ENCODE data around the gene INTS4. TPM values are rescaled to one million over a fixed set of nuclear protein-coding genes. Genes with fewer than 3 reads are reported as not detected.

The INTS4 gene
- total and polyA plus RNA-seq, 2 of the 4 experiments (the other 2 are of a cell fraction) = 24.0 to 52.5 TPM

DNA sequence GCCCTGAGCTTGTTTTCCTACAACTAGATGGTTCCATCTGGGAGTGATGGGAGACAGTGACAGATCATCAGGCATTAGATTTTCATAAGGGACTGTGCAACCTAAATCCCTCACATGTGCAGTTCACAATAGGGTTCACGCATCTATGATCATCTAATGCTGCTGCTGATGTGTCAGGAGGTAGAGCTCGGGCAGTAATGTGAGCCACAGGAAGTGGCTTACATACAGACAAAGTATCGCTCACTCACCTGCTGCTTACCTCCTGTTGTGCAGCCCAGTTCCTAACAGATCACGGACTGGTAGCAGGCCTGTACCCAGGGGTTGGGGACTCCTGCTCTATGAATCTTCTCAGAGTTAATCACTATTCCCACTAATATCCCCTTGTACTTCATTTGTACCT is 161.2 kb downstream of the INTS4 start:
- no TSS peak for BruUV-seq (replicated peaks)
- POLR2A ChIA-PET (ENCODE audit: unreplicated experiment) = no interaction called here

More for the DNA sequence above, 161.2 kb downstream of the INTS4 start:
- no peaks in the 10 kb centered on the region; the same call in 1 of the 2 replicates for H3K9me3 ChIP-seq (ENCODE audit: control insufficient read depth, insufficient read depth, low read length)
- TF ChIP-seq RCOR1 (IDR thresholded peaks at IDR 0.05; ENCODE audit: insufficient replicate concordance, low read length) = no peak
- no peak for TF ChIP-seq NFE2L2 (IDR thresholded peaks at IDR 0.05; ENCODE audit: low read depth, low read length)
- no peak for TF ChIP-seq MAFK (IDR thresholded peaks at IDR 0.05; ENCODE audit: low read depth, low read length)
- TF ChIP-seq, protein P1, sequence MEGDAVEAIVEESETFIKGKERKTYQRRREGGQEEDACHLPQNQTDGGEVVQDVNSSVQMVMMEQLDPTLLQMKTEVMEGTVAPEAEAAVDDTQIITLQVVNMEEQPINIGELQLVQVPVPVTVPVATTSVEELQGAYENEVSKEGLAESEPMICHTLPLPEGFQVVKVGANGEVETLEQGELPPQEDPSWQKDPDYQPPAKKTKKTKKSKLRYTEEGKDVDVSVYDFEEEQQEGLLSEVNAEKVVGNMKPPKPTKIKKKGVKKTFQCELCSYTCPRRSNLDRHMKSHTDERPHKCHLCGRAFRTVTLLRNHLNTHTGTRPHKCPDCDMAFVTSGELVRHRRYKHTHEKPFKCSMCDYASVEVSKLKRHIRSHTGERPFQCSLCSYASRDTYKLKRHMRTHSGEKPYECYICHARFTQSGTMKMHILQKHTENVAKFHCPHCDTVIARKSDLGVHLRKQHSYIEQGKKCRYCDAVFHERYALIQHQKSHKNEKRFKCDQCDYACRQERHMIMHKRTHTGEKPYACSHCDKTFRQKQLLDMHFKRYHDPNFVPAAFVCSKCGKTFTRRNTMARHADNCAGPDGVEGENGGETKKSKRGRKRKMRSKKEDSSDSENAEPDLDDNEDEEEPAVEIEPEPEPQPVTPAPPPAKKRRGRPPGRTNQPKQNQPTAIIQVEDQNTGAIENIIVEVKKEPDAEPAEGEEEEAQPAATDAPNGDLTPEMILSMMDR (conservative IDR thresholded peaks at IDR 0.05; ENCODE audit: low read depth, low read length) = no peak
- TF ChIP-seq CHD1 (IDR thresholded peaks at IDR 0.05; ENCODE audit: low read depth, low read length) = no peak
- TF ChIP-seq CEBPB (IDR thresholded peaks at IDR 0.05; ENCODE audit: low read depth, low read length) = no peak
- TF ChIP-seq MXI1 (IDR thresholded peaks at IDR 0.05; ENCODE audit: borderline replicate concordance, low read depth, low read length) = no peak
- no peak overlapping the region for H3K27ac ChIP-seq (ENCODE audit: insufficient read depth, low read length)
- in situ Hi-C loops (cut with MboI; ENCODE audit: low sequenced_read_pairs) (no loop called here), intact Hi-C loops (cut with micrococcal nuclease) (no loop called here), dilution Hi-C loops (cut with HindIII; ENCODE audit: low sequenced_read_pairs, unreplicated experiment) (no loop called here)
- no peak overlapping the region for H3K4ac ChIP-seq (ENCODE audit: low read depth, low read length)
- no peak overlapping the region for H3K9ac ChIP-seq (ENCODE audit: low read depth, low read length)
- no peak overlapping the region for H3K18ac ChIP-seq (ENCODE audit: low read depth, low read length)
- no peaks in the 10 kb centered on the region for H3K9me1 ChIP-seq (ENCODE audit: insufficient read depth, low read length)
- no peak overlapping the region for H2BK5ac ChIP-seq (ENCODE audit: low read depth, low read length, poor library complexity, severe bottlenecking)
- no peak overlapping the region for H2BK20ac ChIP-seq (ENCODE audit: low read depth, low read length)
- H3K4me3 ChIP-seq (ENCODE audit: insufficient read depth, low read depth, low read length) = no peak overlapping the region
- CTCF ChIA-PET = interaction anchor here (0.8 kb wide), 1 partner anchor 43 kb away, joined by 3 read pairs; no protein-coding TSS in a partner anchor
- H3K4me1 ChIP-seq (ENCODE audit: control insufficient read depth, insufficient read depth, low read length) = no peaks in the 10 kb centered on the region
- no peak overlapping the region for H3K14ac ChIP-seq (replicated peaks; ENCODE audit: low read depth, low read length)
- H4K91ac ChIP-seq (ENCODE audit: insufficient read depth, low read depth, low read length) = no peak overlapping the region
- H4K5ac ChIP-seq (ENCODE audit: low read depth, low read length) = no peak overlapping the region
- no peak overlapping the region for H2BK120ac ChIP-seq (ENCODE audit: low read depth, low read length)
- H2AK5ac ChIP-seq (ENCODE audit: low read depth, low read length) = no peak overlapping the region
- H3K27me3 ChIP-seq (ENCODE audit: control insufficient read depth, insufficient read depth, low read length) = no peaks in the 10 kb centered on the region
- H2AK9ac ChIP-seq (replicated peaks; ENCODE audit: low read depth, low read length, poor library complexity) = no peak overlapping the region
- no peaks in the 10 kb centered on the region for H4K20me1 ChIP-seq (ENCODE audit: insufficient read depth, low read length)
- DNase-seq = no peak
- no peak overlapping the region for H3K4me2 ChIP-seq (ENCODE audit: low read depth, low read length)
- peaks cover 2% of the 10 kb centered on the region; the same call in 1 of the 2 replicates for H3K36me3 ChIP-seq (ENCODE audit: control insufficient read depth, insufficient read depth, low read length)
- no peak overlapping the region for H2BK15ac ChIP-seq (ENCODE audit: low read depth, low read length)
- no peak overlapping the region for H3K23ac ChIP-seq (ENCODE audit: low read depth, low read length)
- ATAC-seq (ENCODE audit: low read depth) = no peak
- H2AFZ ChIP-seq (replicated peaks; ENCODE audit: low read length, poor library complexity) = no peak overlapping the region
- no peak overlapping the region for H3K56ac ChIP-seq (ENCODE audit: extremely low read depth, insufficient read depth, low read length)
- 100% methylated on average over 1 of the region's 4 CpGs; no CpG with 5 or more reads in 1 of the 2 experiments for WGBS, 2 experiments (ENCODE audit: extremely low coverage in 2 of 2, insufficient read length in 1 of 2)
- H4K8ac ChIP-seq (ENCODE audit: low read depth in 2 of 2, low read length in 2 of 2) = no peak overlapping the region
- peaks cover 4 to 6% of the 10 kb centered on the region in 2 experiments; a peak in 3 of 4 replicates for H3K79me1 ChIP-seq (ENCODE audit: low read depth in 1 of 2, low read length in 2 of 2)

Measured in IMR-90 (cell line).